ENCODE measurements around the gene PARP16.
"Not testable (repeated sequence)": the region's sequence is repeated elsewhere in the genome, so short reads cannot be mapped to it uniquely, and the experiment has no call there.

The PARP16 gene

GRCh38 chr15:65248511-65249255 lies 38.0 kb downstream of the PARP16 start:
- no peak for TF ChIP-seq ZNF274 (IDR thresholded peaks at IDR 0.05; ENCODE audit: low read depth, low read length)

DNA sequence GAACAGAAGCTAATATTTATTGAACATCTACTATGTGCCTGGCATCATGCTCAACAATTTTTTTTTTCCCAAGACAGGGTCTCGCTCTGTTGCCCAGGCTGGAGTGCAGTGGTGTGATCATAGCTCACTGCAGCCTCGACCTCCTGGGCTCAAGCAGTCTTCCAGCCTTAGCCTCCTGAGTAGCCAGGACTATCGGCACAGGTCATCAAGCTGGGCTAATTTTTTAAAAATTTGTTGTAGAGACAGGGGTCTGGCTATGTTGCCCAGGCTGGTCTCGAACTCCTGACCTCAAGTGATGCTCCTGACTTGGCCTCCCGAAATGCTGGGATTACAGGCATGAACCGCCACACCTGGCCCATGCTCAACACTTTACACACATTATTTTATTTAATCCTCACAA lies 39.7 kb downstream of the PARP16 start:
- H3K4me3 ChIP-seq (ENCODE audit: low read length) = no peak overlapping the region
- no peak for TF ChIP-seq ZNF274 (IDR thresholded peaks at IDR 0.05; ENCODE audit: low read depth, low read length)

More at GRCh38 chr15:65248511-65249255, 38.0 kb downstream of the PARP16 start:
- H3K4me3 ChIP-seq (ENCODE audit: low read length) = no peak overlapping the region

- no peak for TF ChIP-seq ZNF274 (IDR thresholded peaks at IDR 0.05; ENCODE audit: low read depth, low read length)
Observed at GRCh38 chr15:65246026-65246714, 40.5 kb downstream of the PARP16 start.

GRCh38 chr15:65245096-65245856 lies 41.4 kb downstream of the PARP16 start:
- TF ChIP-seq ZNF274 (IDR thresholded peaks at IDR 0.05; ENCODE audit: low read depth, low read length) = no peak
- H3K4me3 ChIP-seq (ENCODE audit: low read length) = no peak overlapping the region

More at GRCh38 chr15:65246026-65246714, 40.5 kb downstream of the PARP16 start:
- no peak overlapping the region for H3K4me3 ChIP-seq (ENCODE audit: low read length)

DNA sequence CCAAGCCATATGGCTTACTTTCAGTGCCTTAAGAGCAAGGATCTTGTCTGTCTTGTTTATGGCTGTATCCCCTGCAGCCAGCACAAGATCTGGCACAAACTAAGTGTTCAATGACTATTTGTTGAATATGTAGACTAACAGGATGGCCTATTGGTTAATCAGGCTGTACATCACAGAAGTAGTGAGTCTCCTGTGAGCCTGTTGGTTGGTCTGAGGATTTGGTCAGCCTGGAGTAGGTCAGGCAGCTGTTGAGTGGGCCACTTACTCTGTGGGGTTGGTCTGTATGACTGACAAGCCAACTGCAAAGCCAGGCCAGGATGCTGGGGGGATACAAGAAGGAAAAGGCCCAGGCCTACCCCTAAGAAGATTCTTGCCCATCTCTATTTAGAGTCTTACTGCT lies 42.0 kb downstream of the PARP16 start:
- H3K4me3 ChIP-seq (ENCODE audit: low read length) = no peak overlapping the region
- no peak for TF ChIP-seq ZNF274 (IDR thresholded peaks at IDR 0.05; ENCODE audit: low read depth, low read length)

- not testable (repeated sequence) for H3K4me3 ChIP-seq (ENCODE audit: low read length)
Observed at GRCh38 chr15:65236443-65236842, 50.2 kb downstream of the PARP16 start.

DNA sequence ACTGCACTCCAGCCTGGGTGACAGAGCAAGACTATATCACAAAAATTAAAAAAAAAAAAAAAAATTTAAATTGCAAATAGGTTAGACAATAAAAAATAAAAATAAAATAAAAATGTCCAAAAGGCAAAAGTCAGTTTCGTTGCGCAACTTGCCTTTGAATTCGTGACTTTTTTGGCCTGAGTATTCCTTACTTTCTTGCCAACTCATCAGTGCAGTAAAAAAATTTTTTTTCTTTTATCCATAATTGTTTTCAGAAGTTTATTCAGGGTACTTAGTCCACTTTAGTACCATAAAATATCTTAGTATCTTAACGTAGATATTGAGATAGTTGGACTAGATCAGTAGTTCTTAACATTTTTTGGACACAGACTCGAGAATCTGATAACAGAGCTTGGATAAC lies 53.0 kb downstream of the PARP16 start:
- no peak overlapping the region for H3K4me3 ChIP-seq (ENCODE audit: low read length)
- no peak for TF ChIP-seq ZNF274 (IDR thresholded peaks at IDR 0.05; ENCODE audit: low read depth, low read length)

DNA sequence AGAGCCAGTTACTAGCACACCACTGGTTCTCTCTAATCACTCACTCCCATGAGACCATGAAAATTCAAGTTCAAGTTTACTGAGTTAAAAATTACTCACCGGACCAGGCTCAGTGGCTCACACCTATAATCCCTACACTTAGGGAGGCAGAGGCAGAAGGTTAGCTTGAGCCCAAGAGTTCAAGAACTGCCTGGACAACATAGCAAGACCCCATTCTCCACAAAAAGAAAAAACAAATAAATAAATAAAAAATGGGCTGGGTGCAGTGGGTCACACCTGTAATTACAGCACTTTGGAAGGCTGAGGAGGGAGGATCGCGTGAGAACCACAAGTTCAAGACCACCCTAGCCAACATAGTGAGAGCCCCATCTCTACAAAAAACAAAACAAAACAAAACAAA lies 54.2 kb downstream of the PARP16 start:
- TF ChIP-seq ZNF274 (IDR thresholded peaks at IDR 0.05; ENCODE audit: low read depth, low read length) = no peak
- no peak overlapping the region for H3K4me3 ChIP-seq (ENCODE audit: low read length)

GRCh38 chr15:65231306-65231705 lies 55.4 kb downstream of the PARP16 start:
- no peak for TF ChIP-seq ZNF274 (IDR thresholded peaks at IDR 0.05; ENCODE audit: low read depth, low read length)
- H3K4me3 ChIP-seq (ENCODE audit: low read length) = no peak overlapping the region

GRCh38 chr15:65226901-65227300 lies 59.8 kb downstream of the PARP16 start:
- H3K4me3 ChIP-seq (ENCODE audit: low read length) = not testable (repeated sequence)

DNA sequence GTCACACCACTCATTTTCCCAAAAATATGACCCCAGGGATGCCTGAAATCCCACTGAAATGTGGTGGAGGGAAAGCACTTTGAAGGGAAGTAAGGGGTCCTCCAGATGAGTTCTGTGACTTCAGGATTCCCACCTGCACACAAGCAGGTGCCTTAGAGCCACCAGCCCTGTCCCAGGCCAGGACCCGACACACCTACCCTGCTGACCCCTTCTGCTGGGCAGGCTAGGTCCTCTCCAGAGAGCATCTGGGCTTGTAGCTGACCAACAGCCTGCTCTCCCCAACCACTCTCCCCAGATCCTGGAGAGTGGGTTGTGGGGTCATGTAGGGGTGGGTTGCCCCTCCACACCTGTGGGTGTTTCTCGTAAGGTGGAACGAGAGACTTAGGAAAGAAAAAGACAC lies 60.5 kb downstream of the PARP16 start:
- TF ChIP-seq ZNF274 (IDR thresholded peaks at IDR 0.05; ENCODE audit: low read depth, low read length) = no peak
- H3K4me3 ChIP-seq (ENCODE audit: low read length) = no peak overlapping the region

DNA sequence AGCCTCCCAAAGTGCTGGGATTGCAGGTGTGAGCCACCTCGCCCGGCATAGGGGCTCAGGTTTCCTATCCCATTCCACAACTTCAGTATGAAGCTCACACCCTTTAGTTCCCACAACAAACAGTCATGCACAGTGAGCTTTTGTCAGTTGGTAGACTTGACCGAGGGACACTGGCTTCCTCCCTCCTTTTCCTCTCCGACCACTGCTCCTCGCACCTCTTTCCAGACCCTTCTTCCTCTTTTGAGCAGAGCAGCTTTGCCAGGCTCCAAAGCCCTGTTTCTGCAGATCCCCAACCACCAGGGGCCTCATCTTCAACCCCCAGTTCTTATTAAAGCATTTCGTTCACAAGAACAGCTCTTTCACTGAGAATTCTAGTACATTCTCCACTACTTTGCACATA lies 62.7 kb downstream of the PARP16 start:
- TF ChIP-seq ZNF274 (IDR thresholded peaks at IDR 0.05; ENCODE audit: low read depth, low read length) = no peak

GRCh38 chr15:65222891-65223290 lies 63.8 kb downstream of the PARP16 start:
- H3K4me3 ChIP-seq (ENCODE audit: low read length) = no peak overlapping the region
- TF ChIP-seq ZNF274 (IDR thresholded peaks at IDR 0.05; ENCODE audit: low read depth, low read length) = no peak

More for the DNA sequence above, 62.7 kb downstream of the PARP16 start:
- H3K4me3 ChIP-seq (ENCODE audit: low read length) = no peak overlapping the region

GRCh38 chr15:65221697-65222096 lies 65.0 kb downstream of the PARP16 start:
- no peak for TF ChIP-seq ZNF274 (IDR thresholded peaks at IDR 0.05; ENCODE audit: low read depth, low read length)
- H3K4me3 ChIP-seq (ENCODE audit: low read length) = no peak overlapping the region

- TF ChIP-seq ZNF274 (IDR thresholded peaks at IDR 0.05; ENCODE audit: low read depth, low read length) = no peak
- no peak overlapping the region for H3K4me3 ChIP-seq (ENCODE audit: low read length)
Observed at GRCh38 chr15:65219137-65219536, 67.5 kb downstream of the PARP16 start.
